HepG2 (cell line): ENCODE measurements around the gene S100P. TPM values are rescaled to one million over a fixed set of nuclear protein-coding genes. Genes with fewer than 3 reads are reported as not detected.
A peak's percentile ranks its signal among the peaks of the same experiment; 100 is the strongest.

Experiments
- ATAC-seq: fragments of 200-7000 bp; cut with Tn5 transposase; 3 replicates; pipeline ENCODE4 v1.9.1; 2020; ENCODE audit warnings: mild to moderate bottlenecking, moderate library complexity
- BruUV-seq: library from RNA; stranded (reverse); fragments of 400-500 nt; replicated peaks from 2 replicates; lab custom pipeline; 2021; lab: Mats Ljungman, UMichigan
- CTCF ChIA-PET: fragments of 300-600 bp; formaldehyde crosslinking; extraction: SDS; loops from one replicate; lab custom pipeline; 2021; ENCODE audit warnings: low total read pairs, inconsistent platforms, low intra/inter-chr PET ratio; lab: Yijun Ruan, JAX
- POLR2A ChIA-PET: fragments of 350-600 bp; sonication (Branson Sonifier 250); formaldehyde crosslinking; loops from one replicate; lab custom pipeline; 2020; ENCODE audit warnings: antibody characterized with exemption, inconsistent platforms; lab: Yijun Ruan, JAX
- DNase-seq: peaks from one replicate; pipeline ENCODE4 v3.0.0-alpha.2; 2015; ENCODE audit warnings: low spot score
- FAIRE-seq: peaks from 3 replicates; lab custom pipeline; 2011; peaks lifted over from hg19 to GRCh38; lab: Jason Lieb, UNC
- H2AFZ ChIP-seq: one replicate; pipeline ENCODE4 v1.6.1; 2011; ENCODE audit warnings: low read length, inconsistent platforms
- H3K27ac ChIP-seq: fragments of 300-600 bp; 3 replicates; pipeline ENCODE4 v1.8.0; 2011; ENCODE audit warnings: mixed run types, mild to moderate bottlenecking, mixed read lengths, low read length, inconsistent platforms; ENCODE audit not compliant: insufficient read depth; ENCODE audit errors: extremely low read length
- H3K27me3 ChIP-seq, 2 experiments: fragments of 200-600 bp in 1 of 2; 2 replicates in 1 of 2; 3 replicates in 1 of 2; pipeline versions ENCODE4 v1.6.0 to v1.8.0; 2011; ENCODE audit warnings: low read length in 2 of 2, mild to moderate bottlenecking in 2 of 2, moderate library complexity in 2 of 2, inconsistent platforms in 1 of 2; ENCODE audit not compliant: insufficient read depth in 2 of 2, control insufficient read depth in 1 of 2
- H3K36me3 ChIP-seq, 2 experiments: fragments of 200-600 bp in 1 of 2; replicated peaks in 1 of 2; 2 replicates in 1 of 2; 3 replicates in 1 of 2; pipeline versions ENCODE4 v1.5.1 to v1.8.0; 2011; ENCODE audit warnings: low read length in 2 of 2, inconsistent platforms in 1 of 2; ENCODE audit not compliant: insufficient read depth in 2 of 2, control insufficient read depth in 1 of 2
- H3K4me1 ChIP-seq: 2 replicates; pipeline ENCODE4 v1.5.1; 2012; ENCODE audit warnings: low read length, inconsistent platforms; ENCODE audit not compliant: insufficient read depth
- H3K4me2 ChIP-seq: 2 replicates; pipeline ENCODE4 v1.6.0; 2011; ENCODE audit warnings: low read depth, low read length, inconsistent platforms
- H3K4me3 ChIP-seq, 3 experiments: fragments of 200-600 bp in 1 of 3; sonication (generic), shearing (Covaris generic) in 1 of 3; replicated peaks in 1 of 3; 2 replicates each; pipeline ENCODE4 v1.5.1; 2011 to 2016; ENCODE audit warnings: low read length in 3 of 3, inconsistent platforms in 2 of 3, low read depth in 2 of 3, mild to moderate bottlenecking in 2 of 3, control low read depth in 1 of 3, mixed read lengths in 1 of 3; ENCODE audit not compliant: insufficient read depth in 1 of 3
- H3K79me2 ChIP-seq: one replicate; pipeline ENCODE4 v1.6.1; 2011; ENCODE audit warnings: low read length, inconsistent platforms; ENCODE audit not compliant: insufficient read depth
- H3K9ac ChIP-seq: 2 replicates; pipeline ENCODE4 v1.6.0; 2011; ENCODE audit warnings: mild to moderate bottlenecking, low read depth, low read length, inconsistent platforms; ENCODE audit not compliant: insufficient read depth
- H3K9me3 ChIP-seq: 2 replicates; pipeline ENCODE4 v1.5.1; 2012; ENCODE audit warnings: mild to moderate bottlenecking, low read length
- H4K20me1 ChIP-seq: 2 replicates; pipeline ENCODE4 v1.6.0; 2011; ENCODE audit warnings: inconsistent platforms, mild to moderate bottlenecking, low read length, moderate library complexity; ENCODE audit not compliant: insufficient read depth
- HNRNPLL ChIP-seq: fragments of 200-400 bp; formaldehyde crosslinking; IDR thresholded peaks from 2 replicates; pipeline ENCODE4 v1.6.1; 2017; ENCODE audit warnings: mild to moderate bottlenecking, low read depth, low read length; ENCODE audit not compliant: poor library complexity, severe bottlenecking
- IRF9 ChIP-seq: sonication (generic); formaldehyde crosslinking; IDR thresholded peaks from 2 replicates; pipeline ENCODE4 v1.8.0; 2022; ENCODE audit warnings: missing genetic modification reagents, mild to moderate bottlenecking, borderline replicate concordance
- KDM2A ChIP-seq: sonication (generic); formaldehyde crosslinking; IDR thresholded peaks from 2 replicates; pipeline ENCODE4 v1.4.0; 2020; ENCODE audit warnings: low read depth, missing genetic modification reagents, borderline replicate concordance
- TBX3 ChIP-seq: fragments of 450-650 bp; IDR thresholded peaks from 2 replicates; pipeline ENCODE4 v1.6.1; 2017; ENCODE audit warnings: antibody characterized with exemption, mild to moderate bottlenecking, inconsistent platforms, borderline replicate concordance
- ZNF3 ChIP-seq: IDR thresholded peaks from 2 replicates; pipeline ENCODE4 v1.7.0; 2017; ENCODE audit warnings: inconsistent platforms
- ZNF441 ChIP-seq: sonication (generic); formaldehyde crosslinking; IDR thresholded peaks from 2 replicates; pipeline ENCODE4 v1.7.0; 2021; ENCODE audit warnings: missing genetic modification reagents, borderline replicate concordance
- ZNF564 ChIP-seq: sonication (generic); formaldehyde crosslinking; IDR thresholded peaks from 2 replicates; pipeline ENCODE4 v1.8.1; 2023; ENCODE audit warnings: mild to moderate bottlenecking, missing genetic modification reagents
- ZNF687 ChIP-seq: sonication (generic); formaldehyde crosslinking; IDR thresholded peaks from 2 replicates; pipeline ENCODE4 v1.5.1; 2020; ENCODE audit warnings: mild to moderate bottlenecking, missing genetic modification reagents, moderate library complexity
- ZNF781 ChIP-seq: sonication (generic); formaldehyde crosslinking; IDR thresholded peaks from 2 replicates; pipeline ENCODE4 v1.5.1; 2020; ENCODE audit warnings: borderline replicate concordance, mild to moderate bottlenecking, missing genetic modification reagents; ENCODE audit errors: not compliant biosample characterization
- WGBS: methylation state at CpG from one replicate; pipeline ENCODE4 v1.1.6; 2017; ENCODE audit warnings: low lambda C conversion rate; 5-methylcytosine and 5-hydroxymethylcytosine counted together
- in situ Hi-C: cut with HindIII; loops from 2 replicates; pipeline ENCODE4 v1.10.0; 2017; ENCODE audit warnings: low pct_unique_long_range_greater_than_20kb; ENCODE audit not compliant: extremely low pct_ligation_motif_present
- intact Hi-C: fragments of 100-400 bp; cut with micrococcal nuclease; formaldehyde crosslinking; loops from one replicate; pipeline ENCODE4 v1.10.0; 2022; ENCODE audit not compliant: unreplicated experiment
- polyA plus RNA-seq, 8 experiments: library from polyadenylated mRNA; depleted of rRNA in 3 of 8; stranded (reverse) in 7 of 8; unstranded in 1 of 8; fragments of >200 nt; fragmentation: Illumina TruSeq in 4 of 8; extraction: Trizol in 4 of 8; gene quantifications; 2 replicates each; pipeline versions ENCODE4 v1.2.1 to v1.2.3, GENCODE V29; 2011 to 2016; ENCODE audit warnings: low read depth in 4 of 8, missing spikeins in 1 of 8, mixed read lengths in 1 of 8; ENCODE audit not compliant: insufficient read depth in 1 of 8
- total RNA-seq, 5 experiments: library from RNA; depleted of rRNA; stranded (reverse); fragments of >200 nt; fragmentation: Illumina TruSeq; extraction: Trizol; gene quantifications; 2 replicates each; pipeline ENCODE4 v1.2.3, GENCODE V29; 2016; ENCODE audit warnings: low read depth in 1 of 5
- TF ChIP-seq, protein P1 (sequence below): sonication (generic); formaldehyde crosslinking; IDR thresholded peaks from 2 replicates; pipeline ENCODE4 v1.8.0; 2022; ENCODE audit warnings: mild to moderate bottlenecking, missing genetic modification reagents; ENCODE audit not compliant: insufficient replicate concordance
- TF ChIP-seq, protein P2 (sequence below): sonication (generic); formaldehyde crosslinking; IDR thresholded peaks from 2 replicates; pipeline ENCODE4; 2020; ENCODE audit warnings: missing genetic modification reagents, mild to moderate bottlenecking, borderline replicate concordance

S100P gene
- total and polyA plus RNA-seq, 2 of the 13 experiments (the other 11 are each of a cell fraction or from before 2014, with no cell fraction given): 278 to 1,649 TPM

DNA sequence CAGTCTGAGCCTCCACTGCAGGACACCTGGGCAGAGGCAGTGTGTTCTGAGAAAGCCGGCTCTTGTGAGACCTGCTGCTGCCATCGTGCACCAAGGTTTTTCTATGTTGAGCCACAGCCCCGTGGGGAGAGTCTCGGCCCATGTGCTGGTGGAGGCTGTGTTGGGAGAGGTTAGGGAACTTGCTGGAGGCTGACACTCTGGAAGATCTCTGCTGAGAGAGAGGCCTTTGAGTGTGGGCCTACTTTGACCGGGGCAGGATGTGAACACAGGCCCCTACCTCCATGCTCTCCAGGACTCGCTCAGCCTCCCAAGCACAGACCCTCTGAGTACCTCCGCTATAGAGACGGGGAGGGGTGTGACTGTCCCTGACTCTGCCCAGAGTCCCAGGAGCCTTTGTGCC, 1.3 kb upstream of the S100P start:
- H3K79me2 ChIP-seq: peaks cover 39% of the 10 kb centered on the region
- peak overlapping the region; percentile 81 for H3K27ac ChIP-seq
- BruUV-seq: no TSS peak
- H3K9me3 ChIP-seq: no peaks in the 10 kb centered on the region
- POLR2A ChIA-PET: interaction anchor here (0.9 to 4.6 kb wide), 16 partner anchors 9 to 218 kb away, joined by 3 to 65 read pairs (median 5); partner anchors contain the start of genes BLOC1S4, MRFAP1, MRFAP1L1 and TBC1D14
- peaks cover 4 to 12% of the 10 kb centered on the region in 2 experiments; a peak in 2 of 5 replicates for H3K36me3 ChIP-seq
- intact Hi-C loops (no loop called here), in situ Hi-C loops (no loop called here)
- 22% methylated on average over 3 of the region's 8 CpGs for WGBS
- H3K9ac ChIP-seq: peak overlapping the region; percentile 91
- peaks cover 76% of the 10 kb centered on the region for H3K4me1 ChIP-seq
- CTCF ChIA-PET: no interaction called here
- FAIRE-seq (no peak), DNase-seq (no peak), ATAC-seq (no peak)
- H4K20me1 ChIP-seq: peaks cover 10% of the 10 kb centered on the region; the same call in 1 of the 2 replicates
- H2AFZ ChIP-seq: no peak overlapping the region
- H3K4me3 ChIP-seq: peak overlapping the region; percentile 82 to 96 (median 83)
- H3K27me3 ChIP-seq: no peaks in the 10 kb centered on the region; a peak in 1 of 5 replicates
- H3K4me2 ChIP-seq: peak overlapping the region; percentile 93
- TF ChIP-seq KDM2A (CRISPR knock-in tag) (peak; percentile 28; the same call in 1 of the 2 replicates), ZNF781 (CRISPR knock-in tag) (no peak), ZNF687 (CRISPR knock-in tag) (peak; percentile 74), ZNF441 (0 out of 2 replicates have a peak, but pooled peaks have one; percentile 8), ZNF564 (CRISPR knock-in tag) (peak; percentile 36; the same call in 1 of the 2 replicates), TBX3 (no peak), IRF9 (peak; percentile 25; the same call in 1 of the 2 replicates), ZNF3 (CRISPR knock-in tag) (0 out of 2 replicates have a peak, but pooled peaks have one; percentile 1), HNRNPLL (no peak)
- TF ChIP-seq, protein P1, sequence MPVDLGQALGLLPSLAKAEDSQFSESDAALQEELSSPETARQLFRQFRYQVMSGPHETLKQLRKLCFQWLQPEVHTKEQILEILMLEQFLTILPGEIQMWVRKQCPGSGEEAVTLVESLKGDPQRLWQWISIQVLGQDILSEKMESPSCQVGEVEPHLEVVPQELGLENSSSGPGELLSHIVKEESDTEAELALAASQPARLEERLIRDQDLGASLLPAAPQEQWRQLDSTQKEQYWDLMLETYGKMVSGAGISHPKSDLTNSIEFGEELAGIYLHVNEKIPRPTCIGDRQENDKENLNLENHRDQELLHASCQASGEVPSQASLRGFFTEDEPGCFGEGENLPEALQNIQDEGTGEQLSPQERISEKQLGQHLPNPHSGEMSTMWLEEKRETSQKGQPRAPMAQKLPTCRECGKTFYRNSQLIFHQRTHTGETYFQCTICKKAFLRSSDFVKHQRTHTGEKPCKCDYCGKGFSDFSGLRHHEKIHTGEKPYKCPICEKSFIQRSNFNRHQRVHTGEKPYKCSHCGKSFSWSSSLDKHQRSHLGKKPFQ (CRISPR knock-in tag): no peak
- TF ChIP-seq, protein P2, sequence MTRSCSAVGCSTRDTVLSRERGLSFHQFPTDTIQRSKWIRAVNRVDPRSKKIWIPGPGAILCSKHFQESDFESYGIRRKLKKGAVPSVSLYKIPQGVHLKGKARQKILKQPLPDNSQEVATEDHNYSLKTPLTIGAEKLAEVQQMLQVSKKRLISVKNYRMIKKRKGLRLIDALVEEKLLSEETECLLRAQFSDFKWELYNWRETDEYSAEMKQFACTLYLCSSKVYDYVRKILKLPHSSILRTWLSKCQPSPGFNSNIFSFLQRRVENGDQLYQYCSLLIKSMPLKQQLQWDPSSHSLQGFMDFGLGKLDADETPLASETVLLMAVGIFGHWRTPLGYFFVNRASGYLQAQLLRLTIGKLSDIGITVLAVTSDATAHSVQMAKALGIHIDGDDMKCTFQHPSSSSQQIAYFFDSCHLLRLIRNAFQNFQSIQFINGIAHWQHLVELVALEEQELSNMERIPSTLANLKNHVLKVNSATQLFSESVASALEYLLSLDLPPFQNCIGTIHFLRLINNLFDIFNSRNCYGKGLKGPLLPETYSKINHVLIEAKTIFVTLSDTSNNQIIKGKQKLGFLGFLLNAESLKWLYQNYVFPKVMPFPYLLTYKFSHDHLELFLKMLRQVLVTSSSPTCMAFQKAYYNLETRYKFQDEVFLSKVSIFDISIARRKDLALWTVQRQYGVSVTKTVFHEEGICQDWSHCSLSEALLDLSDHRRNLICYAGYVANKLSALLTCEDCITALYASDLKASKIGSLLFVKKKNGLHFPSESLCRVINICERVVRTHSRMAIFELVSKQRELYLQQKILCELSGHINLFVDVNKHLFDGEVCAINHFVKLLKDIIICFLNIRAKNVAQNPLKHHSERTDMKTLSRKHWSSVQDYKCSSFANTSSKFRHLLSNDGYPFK (CRISPR knock-in tag): peak; percentile 55; the same call in 1 of the 2 replicates
